Adrenal gland (tissue), 12 donors: ENCODE data around the gene DUOXA1. TPM values are rescaled to one million over a fixed set of nuclear protein-coding genes. Genes with fewer than 3 reads are reported as not detected.

ENCODE experiments used
- DNase-seq, 7 donors: peaks; one replicate each; pipeline ENCODE4 v3.0.0-alpha.2; 2019 to 2020
- H3K27ac ChIP-seq, 5 donors: fragments of 200-600 bp; sonication (generic) in 4 of 5; 1 replicate in 3 of 5; 2 replicates in 2 of 5; pipeline versions ENCODE4 v1.5.1 to v1.8.0; 2016 to 2020; ENCODE audit warnings: mild to moderate bottlenecking in 1 of 5
- H3K27me3 ChIP-seq: fragments of 200-600 bp; 2 replicates; pipeline ENCODE4 v1.8.0; 2021
- H3K36me3 ChIP-seq, 2 donors: fragments of 200-600 bp; replicated peaks in 1 of 2; 1 replicate in 1 of 2; 2 replicates in 1 of 2; pipeline versions ENCODE4 v1.5.1 to v1.8.0; 2018 to 2022
- H3K4me1 ChIP-seq, 2 donors: fragments of 200-600 bp; replicated peaks in 1 of 2; 1 replicate in 1 of 2; 2 replicates in 1 of 2; pipeline versions ENCODE4 v1.5.1 to v1.8.0; 2018 to 2021
- H3K4me3 ChIP-seq, 4 donors: fragments of 200-600 bp; sonication (generic) in 3 of 4; one replicate each; pipeline ENCODE4 v1.5.1; 2016 to 2018
- H3K9me3 ChIP-seq, 3 donors: fragments of 200-600 bp; sonication (generic) in 1 of 3; replicated peaks in 1 of 3; 1 replicate in 2 of 3; 2 replicates in 1 of 3; pipeline versions ENCODE4 v1.5.1 to v1.8.0; 2016 to 2021
- CTCF ChIP-seq, 6 experiments: fragments of 450-650 bp in 4 of 6; fragments of 200-600 bp in 2 of 6; sonication (generic) in 1 of 6; IDR thresholded peaks; 1 replicate in 5 of 6; 2 replicates in 1 of 6; pipeline versions ENCODE4 v1.5.1 to v1.8.0; 2016 to 2021; ENCODE audit warnings: antibody characterized with exemption in 6 of 6, mild to moderate bottlenecking in 2 of 6, moderate library complexity in 1 of 6
- POLR2A ChIP-seq, 2 donors: fragments of 450-650 bp; IDR thresholded peaks; one replicate each; pipeline ENCODE4 v1.6.1; 2017; ENCODE audit warnings: antibody characterized with exemption in 2 of 2, mild to moderate bottlenecking in 2 of 2, moderate library complexity in 1 of 2
- WGBS, 4 donors: extraction: QIAGEN DNeasy Blood & Tissue Kit in 2 of 4; methylation state at CpG; one replicate each; pipeline versions ENCODE4 v1.1.5 to v1.1.7; 2013 to 2017; 5-methylcytosine and 5-hydroxymethylcytosine counted together
- intact Hi-C, 2 donors: fragments of 100-400 bp; cut with DNase I; formaldehyde crosslinking; loops; one replicate each; pipeline versions ENCODE4 v1.14.1 to v1.15.0; 2022 to 2023
- polyA plus RNA-seq, 3 donors: library from polyadenylated mRNA; stranded (reverse); fragments of 200-250 nt in 2 of 3; fragments of 350-450 nt in 1 of 3; fragmentation: Illumina TruSeq in 1 of 3; extraction: RNeasy Lipid Tissue Mini Kit (QIAGEN cat#74804) in 1 of 3; gene quantifications; one replicate each; pipeline ENCODE4 v1.2.3, GENCODE V29; 2013 to 2014
- total RNA-seq, 9 donors: library from RNA; depleted of rRNA in 4 of 9; stranded (reverse); fragments of >200 nt in 4 of 9; fragments of 120-200 nt in 1 of 9; fragmentation: NEBNext Ultra II Directional in 1 of 9; extraction: Animal tissue kit (Norgen Biotek cat#: 25700) in 1 of 9; gene quantifications; one replicate each; pipeline versions ENCODE4 v1.1.0 to v1.2.4, GENCODE V29; 2013 to 2023
- donor health status: healthy with polysubstance abuse.
- donor health status: Bipolar disorder and iron deficiency.
- donor health status: DM: yes; HTN: yes; CAD: no.
- donor health status: DM: no; HTN: no; CAD: no.
- donor health status: DM: no; HTN: no; CAD: no.
- donor health status: DM: yes; HTN: yes; CAD: no.

DUOXA1 gene
- total and polyA plus RNA-seq, 12 donors = 0.11 to 21.3 (median 5.2) TPM

- H3K4me1 ChIP-seq = no peaks in the 10 kb centered on the region
- TF ChIP-seq POLR2A (IDR thresholded peaks at IDR 0.05) (no peak), CTCF (IDR thresholded peaks at IDR 0.05) (no peak)
- intact Hi-C loops = no loop called here
- no peaks in the 10 kb centered on the region for H3K27me3 ChIP-seq
- H3K27ac ChIP-seq = no peak overlapping the region
- 77 to 85% (median 81%) methylated on average over 4 of the region's 4 CpGs for WGBS, 4 donors
- DNase-seq = peak in 1 of 7 donors; percentile 36
- H3K36me3 ChIP-seq = no peaks in the 10 kb centered on the region
- no peak overlapping the region for H3K4me3 ChIP-seq
- no peaks in the 10 kb centered on the region for H3K9me3 ChIP-seq
These were observed 16.7 kb upstream of the DUOXA1 start for GRCh38 chr15:45146405-45146804.

GRCh38 chr15:45144775-45145174 is 15.1 kb upstream of the DUOXA1 start:
- H3K4me1 ChIP-seq = no peaks in the 10 kb centered on the region
- no peaks in the 10 kb centered on the region for H3K9me3 ChIP-seq
- 75 to 89% (median 80%) methylated on average over 9 of the region's 9 CpGs; no CpG with 5 or more reads in 1 of the 4 donors for WGBS, 4 donors
- no peak overlapping the region for H3K27ac ChIP-seq
- TF ChIP-seq POLR2A (IDR thresholded peaks at IDR 0.05) (no peak), CTCF (IDR thresholded peaks at IDR 0.05) (no peak)
- H3K27me3 ChIP-seq = no peaks in the 10 kb centered on the region
- no peak for DNase-seq
- intact Hi-C loops = no loop called here
- H3K36me3 ChIP-seq = no peaks in the 10 kb centered on the region
- no peak overlapping the region for H3K4me3 ChIP-seq

DNA sequence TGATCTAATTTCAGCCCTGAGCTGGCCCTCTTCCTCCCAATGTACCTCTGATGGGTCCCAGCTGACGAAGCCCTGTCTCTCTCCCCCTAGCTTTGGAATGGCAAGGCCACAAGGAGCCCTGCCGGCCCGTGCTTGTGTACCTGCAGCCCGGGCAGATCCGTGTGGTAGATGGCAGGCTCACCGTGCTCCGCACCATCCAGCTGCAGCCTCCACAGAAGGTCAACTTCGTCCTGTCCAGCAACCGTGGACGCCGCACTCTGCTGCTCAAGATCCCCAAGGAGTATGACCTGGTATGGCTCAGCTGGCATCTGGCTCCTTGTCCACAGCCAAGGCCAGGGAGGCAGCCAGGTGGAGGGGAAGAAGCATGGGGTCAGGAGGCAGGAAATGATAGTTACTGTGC is 14.3 kb upstream of the DUOXA1 start:
- intact Hi-C loops = no loop called here

DNA sequence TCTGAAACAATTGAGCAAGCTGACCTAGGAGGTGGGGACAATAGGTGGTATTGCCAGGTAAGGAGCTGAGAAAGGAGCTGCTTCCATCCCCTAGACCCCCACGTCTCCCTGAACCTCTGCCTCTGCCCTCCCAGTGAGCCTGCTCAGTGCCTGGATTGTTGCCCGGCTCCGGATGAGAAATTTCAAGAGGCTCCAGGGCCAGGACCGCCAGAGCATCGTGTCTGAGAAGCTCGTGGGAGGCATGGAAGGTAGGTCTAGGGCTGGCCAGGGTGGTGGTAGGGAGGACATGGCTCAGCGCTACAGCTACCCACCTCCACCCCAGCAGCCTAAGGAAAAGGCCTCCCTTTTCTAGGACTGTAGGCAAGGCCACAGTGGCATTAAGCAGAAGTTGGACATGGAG is 13.4 kb upstream of the DUOXA1 start:
- Histone ChIP-seq H3K27ac (no peak overlapping the region), H3K36me3 (no peaks in the 10 kb centered on the region), H3K4me1 (peaks cover 0 to 7% of the 10 kb centered on the region in 2 donors), H3K4me3 (no peak overlapping the region), H3K27me3 (no peaks in the 10 kb centered on the region), H3K9me3 (no peaks in the 10 kb centered on the region)
- DNase-seq = no peak
- 83 to 91% (median 87%) methylated on average over 5 to 7 of the region's 7 CpGs for WGBS, 4 donors
- intact Hi-C loops = no loop called here
- no peak for TF ChIP-seq POLR2A (IDR thresholded peaks at IDR 0.05)
- TF ChIP-seq CTCF (IDR thresholded peaks at IDR 0.05) = no peak

More for the DNA sequence above, 14.3 kb upstream of the DUOXA1 start:
- H3K4me3 ChIP-seq = no peak overlapping the region
- no peaks in the 10 kb centered on the region for H3K36me3 ChIP-seq
- H3K4me1 ChIP-seq = peaks cover 0 to 2% of the 10 kb centered on the region in 2 donors
- WGBS, 4 donors = 48 to 70% (median 64%) methylated on average over 3 to 11 of the region's 11 CpGs; no CpG with 5 or more reads in 1 of the 4 donors
- no peaks in the 10 kb centered on the region for H3K9me3 ChIP-seq
- TF ChIP-seq POLR2A (IDR thresholded peaks at IDR 0.05) (no peak), CTCF (IDR thresholded peaks at IDR 0.05) (no peak)
- H3K27ac ChIP-seq = no peak overlapping the region
- no peaks in the 10 kb centered on the region for H3K27me3 ChIP-seq
- no peak for DNase-seq
